HG02970 (cell line): ENCODE measurements around the gene SMAGP.
"Not testable (repeated sequence)": the region's sequence is repeated elsewhere in the genome, so short reads cannot be mapped to it uniquely, and the experiment has no call there.

ENCODE experiments used
- ATAC-seq: cut with Tn5 transposase; IDR thresholded peaks from one replicate; pipeline ENCODE4 v1.9.1; 2021; ENCODE audit warnings: mild to moderate bottlenecking, moderate library complexity, moderate number of reproducible peaks; ENCODE audit not compliant: unreplicated experiment, low FRiP score

The SMAGP gene

GRCh38 chr12:51265024-51265423 is 5.2 kb downstream of the SMAGP start:
- no peak for ATAC-seq

GRCh38 chr12:51264297-51264696 is 5.9 kb downstream of the SMAGP start:
- ATAC-seq, result no peak

- ATAC-seq, result no peak
Measured at GRCh38 chr12:51263341-51263740, 6.9 kb downstream of the SMAGP start.

DNA sequence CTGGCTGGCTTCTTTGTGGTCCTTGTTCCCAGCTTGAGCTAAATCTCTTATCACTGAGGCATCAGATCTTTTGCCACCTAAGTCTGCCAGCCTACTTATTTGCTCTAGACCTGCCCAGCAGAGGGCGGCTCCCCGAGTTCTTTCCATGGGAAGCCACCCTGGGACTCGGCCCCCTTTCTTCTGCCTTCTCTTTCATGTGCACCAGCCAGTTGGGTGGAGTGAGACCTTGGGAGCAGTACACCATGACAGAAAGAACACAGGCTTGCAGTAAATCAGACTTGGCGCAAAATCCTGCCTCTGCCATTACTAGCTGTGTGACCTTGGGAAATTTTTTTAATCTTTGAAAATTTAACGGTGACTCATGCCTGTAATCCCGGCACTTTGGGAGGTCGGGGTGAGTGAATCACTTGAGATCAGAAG is 7.4 kb downstream of the SMAGP start:
- no peak for ATAC-seq

GRCh38 chr12:51259600-51259999 is 10.6 kb downstream of the SMAGP start:
- not testable (repeated sequence) for ATAC-seq

GRCh38 chr12:51254536-51254935 is 15.7 kb downstream of the SMAGP start:
- no peak for ATAC-seq

GRCh38 chr12:51253276-51253675 is 16.9 kb downstream of the SMAGP start:
- ATAC-seq, result no peak

DNA sequence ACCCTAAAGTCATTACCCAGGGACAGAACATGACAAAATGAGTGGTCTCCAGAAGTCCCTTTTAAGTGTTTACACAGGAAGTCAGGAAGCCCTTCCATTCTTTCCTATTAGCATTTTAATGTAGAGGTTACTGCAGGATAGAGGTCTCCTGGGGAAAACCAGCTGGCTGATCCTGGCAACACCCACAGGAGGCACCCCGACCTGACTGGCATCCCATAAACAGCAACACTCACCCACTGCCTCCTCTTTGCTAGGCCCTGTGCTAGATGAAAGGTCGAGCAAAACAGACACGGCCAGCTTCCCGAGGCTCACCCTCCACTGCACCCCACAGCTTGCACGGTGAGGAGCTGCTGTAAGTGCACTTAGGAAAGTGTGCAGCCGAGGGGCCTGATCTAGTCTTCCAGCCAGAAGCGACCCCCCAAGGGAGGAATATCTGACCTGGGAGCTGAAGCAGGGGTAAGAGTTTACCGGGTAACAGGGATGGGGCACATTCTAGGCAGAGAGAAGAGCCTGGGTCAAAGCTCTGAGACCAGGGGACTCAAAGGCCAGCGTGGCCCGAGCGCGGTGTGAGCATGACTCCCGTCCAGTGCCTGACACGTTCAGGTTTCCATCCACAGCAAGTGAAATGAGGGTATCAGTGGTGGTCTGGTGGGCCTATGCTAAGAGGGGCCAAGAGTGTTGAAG is 22.6 kb downstream of the SMAGP start:
- ATAC-seq, result no peak

DNA sequence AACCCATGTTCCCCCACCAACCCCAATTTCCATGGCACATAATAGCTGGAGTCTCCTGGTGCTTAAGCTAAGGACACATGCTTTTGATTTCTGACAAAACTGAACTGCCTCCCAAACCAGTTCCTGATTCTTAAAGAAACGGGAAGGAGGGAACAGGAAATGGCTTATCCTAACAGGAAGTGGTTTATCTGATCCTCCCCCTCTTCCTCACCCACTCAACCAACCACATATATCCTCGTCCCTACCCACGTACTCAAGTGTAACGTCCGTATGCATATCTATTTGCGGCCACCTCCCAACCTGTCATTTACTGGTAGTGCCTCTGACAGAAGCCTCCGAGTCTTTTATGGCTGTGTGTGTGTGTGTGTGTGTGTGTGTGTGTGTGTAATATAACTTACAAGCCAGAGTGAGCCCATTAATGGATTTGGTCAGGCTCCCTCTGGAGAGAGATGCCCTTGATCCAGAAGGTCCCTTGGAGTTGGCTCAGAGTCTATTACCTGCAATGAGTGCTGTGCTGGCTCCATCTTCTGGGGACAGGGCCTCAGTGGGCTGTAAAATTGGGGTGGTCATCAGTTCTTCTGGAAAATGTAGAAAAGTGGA is 23.9 kb downstream of the SMAGP start:
- ATAC-seq, result no peak

GRCh38 chr12:51245476-51246253 is 24.6 kb downstream of the SMAGP start:
- no peak for ATAC-seq

- ATAC-seq, result no peak
Measured at GRCh38 chr12:51244269-51244668, 25.9 kb downstream of the SMAGP start.

GRCh38 chr12:51242876-51243275 is 27.3 kb downstream of the SMAGP start:
- no peak for ATAC-seq

DNA sequence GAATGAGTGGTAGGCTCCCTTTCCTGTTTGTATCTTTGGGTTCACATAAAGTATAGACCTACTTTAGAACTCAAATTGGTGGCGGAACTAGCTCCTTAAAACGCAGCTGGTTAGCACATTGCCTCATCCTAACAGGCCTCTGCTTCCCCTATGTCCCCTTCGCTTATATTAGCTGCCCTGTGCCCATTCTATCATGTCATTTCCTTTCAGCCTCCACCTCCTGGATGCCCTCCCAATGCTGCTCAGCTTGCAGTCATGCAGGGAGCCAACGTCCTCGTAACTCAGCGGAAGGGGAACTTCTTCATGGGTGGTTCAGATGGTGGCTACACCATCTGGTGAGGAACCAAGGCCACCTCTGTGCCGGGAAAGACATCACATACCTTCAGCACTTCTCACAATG is 28.1 kb downstream of the SMAGP start:
- ATAC-seq, result no peak

DNA sequence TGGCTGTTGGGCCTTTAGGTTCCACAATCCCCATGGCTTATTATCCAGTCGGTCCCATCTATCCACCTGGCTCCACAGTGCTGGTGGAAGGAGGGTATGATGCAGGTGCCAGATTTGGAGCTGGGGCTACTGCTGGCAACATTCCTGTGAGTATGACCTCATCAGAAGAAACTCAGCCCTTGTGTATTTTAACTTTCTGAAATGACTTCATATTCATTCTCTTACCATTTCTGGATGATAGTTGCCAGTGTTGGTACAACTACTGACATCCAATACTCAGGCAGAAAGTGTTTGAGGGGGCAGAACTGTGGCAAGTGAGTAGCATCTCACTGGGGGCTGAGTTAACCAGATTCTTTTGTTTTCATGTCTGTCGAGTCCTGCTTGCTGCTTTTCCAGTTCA is 29.2 kb downstream of the SMAGP start:
- ATAC-seq, result no peak

GRCh38 chr12:51238510-51239334 is 31.5 kb downstream of the SMAGP start, which contains the start of gene DAZAP2:
Gene DAZAP2 (plus strand): TSS chr12:51238826. CDS start chr12:51238908, 82 bp downstream.
- ATAC-seq, result peak; percentile 92

DNA sequence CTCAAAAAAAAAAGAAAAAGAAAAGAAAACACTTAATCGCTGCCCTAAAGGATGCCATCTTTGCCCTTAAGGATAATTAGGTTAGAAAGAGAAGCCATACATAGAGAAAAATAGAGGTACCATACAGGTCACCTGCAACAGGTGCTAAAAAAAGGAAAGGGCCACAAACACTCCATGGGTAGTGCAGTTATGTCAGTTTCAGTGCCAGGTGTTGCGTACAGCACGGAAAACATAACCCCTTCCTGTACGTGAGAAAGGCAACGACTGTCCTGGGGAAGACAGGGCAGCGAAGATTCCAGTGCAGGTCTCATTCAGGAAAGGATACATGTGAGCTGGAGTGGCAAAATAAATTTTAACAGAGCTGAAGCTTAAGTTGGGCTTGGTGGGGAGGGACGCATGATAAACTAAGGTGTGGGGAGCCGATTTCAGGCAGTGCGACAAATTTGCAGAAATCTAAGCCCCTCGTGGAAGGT is 32.1 kb downstream of the SMAGP start:
- no peak for ATAC-seq

DNA sequence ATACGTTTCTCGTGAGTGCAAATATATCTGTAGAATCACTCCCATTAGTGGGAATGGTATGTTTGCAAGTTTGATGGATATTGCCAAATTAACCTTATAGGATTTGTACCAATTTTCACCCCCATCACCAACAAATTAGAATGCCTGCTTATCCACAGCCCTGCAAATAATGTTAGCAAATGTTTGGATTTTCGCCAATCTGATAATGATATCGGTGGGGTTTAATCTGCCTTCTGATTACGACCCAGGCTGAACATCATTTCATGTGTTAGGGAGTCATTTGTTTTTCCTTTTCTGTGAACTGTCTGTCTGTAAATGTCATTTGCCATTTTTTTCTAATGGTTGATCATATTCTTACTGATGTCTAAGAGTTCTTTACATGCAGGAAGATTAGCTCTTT is 35.7 kb downstream of the SMAGP start:
- no peak for ATAC-seq

- no peak for ATAC-seq
Measured at GRCh38 chr12:51232642-51233041, 37.6 kb downstream of the SMAGP start.

GRCh38 chr12:51229116-51229809 is 41.0 kb downstream of the SMAGP start:
- no peak for ATAC-seq

- no peak for ATAC-seq
Measured at GRCh38 chr12:51227962-51228361, 42.3 kb downstream of the SMAGP start.
